ENCODE measurements around the gene ASF1A.

The ASF1A gene

GRCh38 chr6:118860363-118860762, 33.6 kb upstream of the ASF1A start:
- Histone ChIP-seq H3K4me3 (no peak overlapping the region), H3K27me3 (no peaks in the 10 kb centered on the region), H3K9me3 (no peaks in the 10 kb centered on the region), H3K36me3 (peaks cover 0 to 17% (median 9%) of the 10 kb centered on the region in 3 donors), H3K27ac (no peak overlapping the region), H3K4me1 (peaks cover 0 to 16% (median 4%) of the 10 kb centered on the region in 4 donors)
- DNase-seq: no peak
- intact Hi-C loops (cut with DNase I; ENCODE audit: low total_unique reads): no loop called here
- TF ChIP-seq CTCF (IDR thresholded peaks at IDR 0.05): no peak

- Histone ChIP-seq H3K4me3 (no peak overlapping the region), H3K27ac (no peak overlapping the region), H3K27me3 (no peaks in the 10 kb centered on the region), H3K4me1 (peaks cover 0 to 17% (median 4%) of the 10 kb centered on the region in 4 donors), H3K36me3 (peaks cover 0 to 17% (median 9%) of the 10 kb centered on the region in 3 donors), H3K9me3 (no peaks in the 10 kb centered on the region)
- intact Hi-C loops (cut with DNase I; ENCODE audit: low total_unique reads): no loop called here
- DNase-seq: no peak
- no peak for TF ChIP-seq CTCF (IDR thresholded peaks at IDR 0.05)
These were observed 33.1 kb upstream of the ASF1A start for GRCh38 chr6:118860880-118861279.

GRCh38 chr6:118862443-118862842, 31.5 kb upstream of the ASF1A start:
- TF ChIP-seq CTCF (IDR thresholded peaks at IDR 0.05): no peak
- no peak overlapping the region for H3K27ac ChIP-seq
- no peak for DNase-seq
- peaks cover 0 to 17% (median 9%) of the 10 kb centered on the region in 3 donors for H3K36me3 ChIP-seq
- H3K4me3 ChIP-seq: no peak overlapping the region
- intact Hi-C loops (cut with DNase I; ENCODE audit: low total_unique reads): no loop called here
- peaks cover 0 to 17% (median 4%) of the 10 kb centered on the region in 4 donors for H3K4me1 ChIP-seq
- H3K9me3 ChIP-seq: no peaks in the 10 kb centered on the region
- H3K27me3 ChIP-seq: no peaks in the 10 kb centered on the region

GRCh38 chr6:118864341-118865099, 29.4 kb upstream of the ASF1A start:
- no peaks in the 10 kb centered on the region for H3K27me3 ChIP-seq
- H3K27ac ChIP-seq: no peak overlapping the region
- H3K36me3 ChIP-seq: peaks cover 0 to 17% (median 9%) of the 10 kb centered on the region in 3 donors
- intact Hi-C loops (cut with DNase I; ENCODE audit: low total_unique reads): no loop called here
- no peaks in the 10 kb centered on the region for H3K9me3 ChIP-seq
- no peak for DNase-seq
- peaks cover 0 to 17% (median 4%) of the 10 kb centered on the region in 4 donors for H3K4me1 ChIP-seq
- no peak for TF ChIP-seq CTCF (IDR thresholded peaks at IDR 0.05)
- no peak overlapping the region for H3K4me3 ChIP-seq

GRCh38 chr6:118865100-118865391, 28.9 kb upstream of the ASF1A start:
- intact Hi-C loops (cut with DNase I; ENCODE audit: low total_unique reads): no loop called here
- Histone ChIP-seq H3K27me3 (no peaks in the 10 kb centered on the region), H3K4me3 (no peak overlapping the region), H3K36me3 (peaks cover 0 to 17% (median 9%) of the 10 kb centered on the region in 3 donors), H3K9me3 (no peaks in the 10 kb centered on the region), H3K27ac (no peak overlapping the region), H3K4me1 (peaks cover 0 to 17% (median 4%) of the 10 kb centered on the region in 4 donors)
- TF ChIP-seq CTCF (IDR thresholded peaks at IDR 0.05): no peak
- no peak for DNase-seq
